HL-60 (cell line): Measurements from ENCODE around the gene RAMP3.

Source experiments
- CTCF ChIP-seq: IDR thresholded peaks from one replicate; pipeline ENCODE4 v1.5.1; 2011; ENCODE audit warnings: low read length, control low read depth, inconsistent platforms; ENCODE audit not compliant: insufficient read depth
- GABPA ChIP-seq: IDR thresholded peaks from 2 replicates; pipeline ENCODE4 v1.6.1; 2012; ENCODE audit warnings: low read depth
- POLR2AphosphoS5 ChIP-seq: IDR thresholded peaks from 2 replicates; pipeline ENCODE4 v1.6.1; 2012; ENCODE audit warnings: low read depth
- SPI1 ChIP-seq: IDR thresholded peaks from 2 replicates; pipeline ENCODE4 v1.6.1; 2012; ENCODE audit warnings: low read depth, mild to moderate bottlenecking, borderline replicate concordance

GRCh38 chr7:45180084-45180986 lies 22.7 kb downstream of the RAMP3 start:
- no peak for TF ChIP-seq CTCF
- no peak for TF ChIP-seq GABPA
- no peak for TF ChIP-seq POLR2AphosphoS5
- no peak for TF ChIP-seq SPI1
